Measurements from ENCODE around the gene DEF6.

DNA sequence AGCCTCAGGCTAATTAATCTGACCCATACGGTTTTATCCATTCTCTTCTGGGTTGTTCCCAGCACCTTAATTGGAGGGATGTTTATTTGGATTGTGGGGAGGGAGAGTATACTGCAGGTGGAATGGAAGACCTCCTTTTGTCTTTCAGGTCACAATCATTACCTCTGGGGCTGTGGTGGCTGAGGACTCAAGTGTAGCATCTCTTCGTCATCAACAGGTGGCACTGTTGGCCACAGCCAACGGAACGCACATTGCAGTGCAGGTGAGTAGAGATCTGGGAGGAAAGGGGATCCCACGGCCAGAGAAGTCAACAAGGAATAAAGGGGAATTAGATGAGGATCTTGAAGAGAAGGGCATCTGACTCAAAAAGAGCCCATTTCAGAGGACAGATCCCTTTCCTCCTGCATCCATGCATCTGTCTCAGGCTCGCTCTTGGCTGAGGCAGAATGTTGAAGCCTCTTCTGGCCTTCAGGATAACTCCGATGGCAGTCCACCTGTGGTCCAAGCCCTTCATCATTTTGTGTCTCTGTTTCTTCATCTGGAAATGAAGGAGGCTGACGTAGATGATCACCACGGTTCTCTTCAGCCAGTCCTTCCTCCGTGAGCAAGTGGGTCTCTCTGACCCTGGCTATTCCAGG, 3.2 kb upstream of the DEF6 start:
- TF ChIP-seq GABPA (IDR thresholded peaks at IDR 0.05; ENCODE audit: low read depth) (no peak), IRF3 (IDR thresholded peaks at IDR 0.05; ENCODE audit: low read depth, low read length) (no peak), EZH2phosphoT487 (IDR thresholded peaks at IDR 0.05; ENCODE audit: borderline replicate concordance, low read depth) (no peak), YY1 (IDR thresholded peaks at IDR 0.05; ENCODE audit: low read depth) (no peak), CHD2 (IDR thresholded peaks at IDR 0.05; ENCODE audit: low read length, partially characterized antibody) (no peak), TAF1 (IDR thresholded peaks at IDR 0.05; ENCODE audit: borderline replicate concordance, low read depth, low read length) (no peak), USF2 (IDR thresholded peaks at IDR 0.05; ENCODE audit: borderline replicate concordance, low read depth, low read length) (no peak), FOXJ3 (CRISPR knock-in tag; IDR thresholded peaks at IDR 0.05) (no peak)
- TF ChIP-seq, protein P1, sequence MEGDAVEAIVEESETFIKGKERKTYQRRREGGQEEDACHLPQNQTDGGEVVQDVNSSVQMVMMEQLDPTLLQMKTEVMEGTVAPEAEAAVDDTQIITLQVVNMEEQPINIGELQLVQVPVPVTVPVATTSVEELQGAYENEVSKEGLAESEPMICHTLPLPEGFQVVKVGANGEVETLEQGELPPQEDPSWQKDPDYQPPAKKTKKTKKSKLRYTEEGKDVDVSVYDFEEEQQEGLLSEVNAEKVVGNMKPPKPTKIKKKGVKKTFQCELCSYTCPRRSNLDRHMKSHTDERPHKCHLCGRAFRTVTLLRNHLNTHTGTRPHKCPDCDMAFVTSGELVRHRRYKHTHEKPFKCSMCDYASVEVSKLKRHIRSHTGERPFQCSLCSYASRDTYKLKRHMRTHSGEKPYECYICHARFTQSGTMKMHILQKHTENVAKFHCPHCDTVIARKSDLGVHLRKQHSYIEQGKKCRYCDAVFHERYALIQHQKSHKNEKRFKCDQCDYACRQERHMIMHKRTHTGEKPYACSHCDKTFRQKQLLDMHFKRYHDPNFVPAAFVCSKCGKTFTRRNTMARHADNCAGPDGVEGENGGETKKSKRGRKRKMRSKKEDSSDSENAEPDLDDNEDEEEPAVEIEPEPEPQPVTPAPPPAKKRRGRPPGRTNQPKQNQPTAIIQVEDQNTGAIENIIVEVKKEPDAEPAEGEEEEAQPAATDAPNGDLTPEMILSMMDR (IDR thresholded peaks at IDR 0.05): peak; percentile 72
